WTC11 (cell line): ENCODE measurements around the gene SMG1. TPM values are rescaled to one million over a fixed set of nuclear protein-coding genes. Genes with fewer than 3 reads are reported as not detected.
A peak's percentile ranks its signal among the peaks of the same experiment; 100 is the strongest.

Source experiments
- ATAC-seq: fragments of 200-7000 bp; cut with Tn5 transposase; 2 replicates; pipeline ENCODE4 v1.10.0; 2021; ENCODE audit warnings: mild to moderate bottlenecking, moderate library complexity
- CTCF ChIA-PET: fragments of 300-600 bp; sonication (Branson Sonifier 250); formaldehyde crosslinking; loops from one replicate; lab custom pipeline; 2021; ENCODE audit warnings: antibody characterized with exemption; lab: Charles Lee
- POLR2A ChIA-PET: fragments of 350-600 bp; sonication (Branson Sonifier 250); formaldehyde crosslinking; loops from one replicate; lab custom pipeline; 2021; ENCODE audit warnings: antibody characterized with exemption; lab: Charles Lee
- DNase-seq: peaks from one replicate; pipeline ENCODE4 v3.0.0; 2021; ENCODE audit warnings: low spot score
- H3K27ac Mint-ChIP-seq: 2 replicates; pipeline ENCODE4 v1.8.0; 2021; ENCODE audit warnings: mixed read lengths
- H3K27me3 Mint-ChIP-seq: 2 replicates; pipeline ENCODE4 v1.8.0; 2021; ENCODE audit warnings: low read depth, mild to moderate bottlenecking, moderate library complexity, mixed read lengths
- H3K36me3 Mint-ChIP-seq: 2 replicates; pipeline ENCODE4 v1.8.0; 2021; ENCODE audit warnings: mixed read lengths
- H3K4me1 Mint-ChIP-seq: 2 replicates; pipeline ENCODE4 v1.8.0; 2022; ENCODE audit warnings: mixed read lengths
- H3K4me3 Mint-ChIP-seq: 2 replicates; pipeline ENCODE4 v1.8.0; 2021; ENCODE audit warnings: mild to moderate bottlenecking, moderate library complexity, mixed read lengths
- H3K9me3 Mint-ChIP-seq: 2 replicates; pipeline ENCODE4 v1.8.0; 2021; ENCODE audit warnings: mixed read lengths
- CDX4 ChIP-seq: fragments of 250-450 bp; sonication (Bioruptor Pico); IDR thresholded peaks from 2 replicates; pipeline ENCODE4 v1.9.0; 2021; ENCODE audit warnings: moderate library complexity, mild to moderate bottlenecking, inconsistent platforms, borderline replicate concordance
- CTCF ChIP-seq: fragments of 200-600 bp; IDR thresholded peaks from 2 replicates; pipeline ENCODE4 v1.8.0; 2022; ENCODE audit warnings: antibody characterized with exemption
- ERG ChIP-seq: fragments of 250-450 bp; sonication (Bioruptor Pico); IDR thresholded peaks from 2 replicates; pipeline ENCODE4 v1.8.0; 2021; ENCODE audit warnings: mild to moderate bottlenecking
- GRHL2 ChIP-seq: fragments of 250-450 bp; sonication (Bioruptor Pico); IDR thresholded peaks from 2 replicates; pipeline ENCODE4 v1.8.0; 2022; ENCODE audit warnings: mild to moderate bottlenecking, moderate library complexity; ENCODE audit not compliant: insufficient replicate concordance, severe bottlenecking
- GTF2I ChIP-seq: fragments of 250-450 bp; sonication (Bioruptor Pico); conservative IDR thresholded peaks from 2 replicates; pipeline ENCODE4 v1.4.0; 2021; ENCODE audit warnings: mild to moderate bottlenecking
- HMGXB4 ChIP-seq: sonication (generic); formaldehyde crosslinking; IDR thresholded peaks from 2 replicates; pipeline ENCODE4 v1.8.1; 2023; ENCODE audit warnings: mild to moderate bottlenecking, moderate library complexity, missing genetic modification reagents
- JUN ChIP-seq: sonication (generic); formaldehyde crosslinking; IDR thresholded peaks from 2 replicates; pipeline ENCODE4 v1.8.0; 2023; ENCODE audit warnings: mild to moderate bottlenecking, missing genetic modification reagents
- MXD4 ChIP-seq: fragments of 250-450 bp; sonication (Bioruptor Pico); IDR thresholded peaks from 2 replicates; pipeline ENCODE4 v1.8.0; 2021; ENCODE audit warnings: mild to moderate bottlenecking, moderate library complexity, borderline replicate concordance
- NFATC4 ChIP-seq: fragments of 250-450 bp; sonication (Bioruptor Pico); IDR thresholded peaks from 2 replicates; pipeline ENCODE4 v1.9.0; 2021; ENCODE audit warnings: mild to moderate bottlenecking
- NR2C2 ChIP-seq: sonication (generic); formaldehyde crosslinking; IDR thresholded peaks from 2 replicates; pipeline ENCODE4 v1.8.0; 2022; ENCODE audit warnings: mild to moderate bottlenecking, missing genetic modification reagents
- USF1 ChIP-seq: sonication (generic); formaldehyde crosslinking; IDR thresholded peaks from 2 replicates; pipeline ENCODE4 v1.8.0; 2022; ENCODE audit warnings: mild to moderate bottlenecking, missing genetic modification reagents
- ZNF423 ChIP-seq: fragments of 250-450 bp; sonication (Bioruptor Pico); IDR thresholded peaks from 2 replicates; pipeline ENCODE4 v2.1.2; 2022; ENCODE audit warnings: mild to moderate bottlenecking, moderate library complexity
- ZSCAN18 ChIP-seq: fragments of 250-450 bp; sonication (Bioruptor Pico); IDR thresholded peaks from 2 replicates; pipeline ENCODE4 v2.1.2; 2022; ENCODE audit warnings: mild to moderate bottlenecking, moderate library complexity
- total RNA-seq: library from RNA; stranded (reverse); gene quantifications from 3 replicates; pipeline ENCODE4 v1.2.3, GENCODE V29; 2021
- TF ChIP-seq, protein P1 (sequence below): sonication (generic); formaldehyde crosslinking; IDR thresholded peaks from 2 replicates; pipeline ENCODE4 v1.8.1; 2023; ENCODE audit warnings: mild to moderate bottlenecking, missing genetic modification reagents
- TF ChIP-seq, protein P2 (sequence below): fragments of 250-450 bp; sonication (Bioruptor Pico); IDR thresholded peaks from 2 replicates; pipeline ENCODE4 v1.9.0; 2021; ENCODE audit warnings: mild to moderate bottlenecking
- TF ChIP-seq, protein P3 (sequence below): fragments of 250-450 bp; sonication (Bioruptor Pico); IDR thresholded peaks from 2 replicates; pipeline ENCODE4 v1.9.0; 2021; ENCODE audit warnings: mild to moderate bottlenecking

SMG1 gene
- total RNA-seq, 1 experiment from 2014 or later = 72.2 TPM

DNA sequence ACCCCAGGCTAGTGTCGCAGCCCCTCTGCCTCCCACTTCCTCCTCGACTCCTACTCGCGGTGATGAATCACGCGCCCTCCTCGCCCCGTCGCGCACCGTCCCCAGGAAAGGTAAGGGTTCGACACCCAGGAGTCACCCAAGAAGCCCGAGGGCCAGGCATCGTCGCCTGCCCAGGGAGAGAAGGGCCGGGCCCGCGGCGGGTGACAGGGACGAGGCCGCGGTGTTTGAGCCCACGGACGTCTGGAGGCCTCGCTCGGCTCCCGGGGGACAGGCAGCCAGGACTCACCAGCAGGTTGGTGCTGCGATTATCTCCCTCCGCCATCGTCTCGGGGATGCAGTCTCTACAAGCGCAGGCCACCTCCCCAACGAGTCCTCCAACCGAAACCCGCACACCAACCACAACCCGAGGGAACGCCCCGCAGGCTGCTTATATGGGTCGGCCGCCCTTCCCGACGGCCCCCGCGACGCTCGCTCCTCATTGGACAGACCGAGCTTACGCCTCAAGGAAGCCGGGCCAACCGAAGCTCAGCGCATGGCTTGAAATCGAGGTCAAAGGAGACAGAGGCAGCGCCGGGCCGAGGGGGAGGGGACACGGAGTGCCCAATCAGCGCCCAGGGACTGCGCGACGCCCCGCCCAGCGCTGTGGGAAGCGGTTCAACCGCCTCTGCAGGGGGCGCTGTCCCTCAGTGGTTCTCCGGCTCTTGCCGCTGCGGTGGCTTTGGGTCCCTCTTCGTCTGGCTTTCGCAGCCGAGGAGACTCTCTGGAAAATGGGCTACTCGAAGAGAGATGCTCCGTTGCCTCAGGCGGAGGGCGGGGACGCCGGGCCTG is 124.8 kb downstream of the SMG1 start, which contains the start of gene ARL6IP1 (continued):
- TF ChIP-seq USF1 (CRISPR knock-in tag) = no peak; the same call in 1 of the 2 replicates

DNA sequence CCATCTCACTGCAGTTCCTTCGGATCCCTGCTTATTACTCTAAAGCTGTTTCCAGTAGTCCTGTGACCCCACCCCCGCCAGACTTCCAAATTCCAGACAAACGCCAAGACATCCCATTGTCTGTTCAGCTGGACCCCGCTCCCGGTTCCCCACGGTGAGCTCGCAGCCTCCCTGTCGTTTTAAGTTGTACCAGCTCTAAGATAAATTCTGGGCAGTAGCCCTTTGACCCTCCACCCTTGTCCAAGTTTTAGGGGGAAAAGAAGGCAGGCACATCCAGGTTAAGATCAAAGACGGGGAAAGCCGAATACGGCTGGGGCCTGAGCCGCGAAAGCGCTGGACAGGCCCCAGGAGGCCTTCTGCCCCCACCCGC is 125.4 kb downstream of the SMG1 start:
- ChIA-PET POLR2A (interaction anchor here (0.6 to 5.2 kb wide), 4 partner anchors 11 to 1669 kb away, joined by 3 to 60 read pairs (median 4); partner anchors contain the start of gene RPS15A), CTCF (interaction anchor here (0.6 to 2.3 kb wide), 7 partner anchors 9 to 207 kb away, joined by 3 to 40 read pairs (median 7); partner anchors contain the start of genes RPS15A, SMG1 and TMC7)
- Mint-ChIP-seq H3K27ac (peak overlapping the region; percentile 98), H3K9me3 (no peaks in the 10 kb centered on the region), H3K27me3 (no peaks in the 10 kb centered on the region), H3K4me1 (peaks cover 45% of the 10 kb centered on the region), H3K4me3 (peak overlapping the region; percentile 88), H3K36me3 (peaks cover 26% of the 10 kb centered on the region)
- TF ChIP-seq MXD4 (CRISPR knock-in tag) (no peak), NFATC4 (CRISPR knock-in tag) (no peak), HMGXB4 (CRISPR knock-in tag) (no peak), GTF2I (CRISPR knock-in tag) (no peak), CDX4 (no peak), ZNF423 (CRISPR knock-in tag) (no peak), CTCF (no peak)
- TF ChIP-seq, protein P1, sequence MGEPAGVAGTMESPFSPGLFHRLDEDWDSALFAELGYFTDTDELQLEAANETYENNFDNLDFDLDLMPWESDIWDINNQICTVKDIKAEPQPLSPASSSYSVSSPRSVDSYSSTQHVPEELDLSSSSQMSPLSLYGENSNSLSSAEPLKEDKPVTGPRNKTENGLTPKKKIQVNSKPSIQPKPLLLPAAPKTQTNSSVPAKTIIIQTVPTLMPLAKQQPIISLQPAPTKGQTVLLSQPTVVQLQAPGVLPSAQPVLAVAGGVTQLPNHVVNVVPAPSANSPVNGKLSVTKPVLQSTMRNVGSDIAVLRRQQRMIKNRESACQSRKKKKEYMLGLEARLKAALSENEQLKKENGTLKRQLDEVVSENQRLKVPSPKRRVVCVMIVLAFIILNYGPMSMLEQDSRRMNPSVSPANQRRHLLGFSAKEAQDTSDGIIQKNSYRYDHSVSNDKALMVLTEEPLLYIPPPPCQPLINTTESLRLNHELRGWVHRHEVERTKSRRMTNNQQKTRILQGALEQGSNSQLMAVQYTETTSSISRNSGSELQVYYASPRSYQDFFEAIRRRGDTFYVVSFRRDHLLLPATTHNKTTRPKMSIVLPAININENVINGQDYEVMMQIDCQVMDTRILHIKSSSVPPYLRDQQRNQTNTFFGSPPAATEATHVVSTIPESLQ (CRISPR knock-in tag) = no peak
- TF ChIP-seq, protein P2, sequence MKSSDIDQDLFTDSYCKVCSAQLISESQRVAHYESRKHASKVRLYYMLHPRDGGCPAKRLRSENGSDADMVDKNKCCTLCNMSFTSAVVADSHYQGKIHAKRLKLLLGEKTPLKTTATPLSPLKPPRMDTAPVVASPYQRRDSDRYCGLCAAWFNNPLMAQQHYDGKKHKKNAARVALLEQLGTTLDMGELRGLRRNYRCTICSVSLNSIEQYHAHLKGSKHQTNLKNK = no peak
- DNase-seq (no peak), ATAC-seq (no peak)

- peak overlapping the region; percentile 98 for H3K27ac Mint-ChIP-seq
- no peaks in the 10 kb centered on the region for H3K9me3 Mint-ChIP-seq
- peaks cover 30% of the 10 kb centered on the region for H3K36me3 Mint-ChIP-seq
- ChIA-PET CTCF (interaction anchor here (0.6 to 2.3 kb wide), 2 partner anchors 9 to 206 kb away, joined by 3 to 40 read pairs; partner anchors contain the start of gene RPS15A), POLR2A (interaction anchor here (5.2 kb wide), 1 partner anchor 11 kb away, joined by 60 read pairs; the partner anchor contains the start of gene RPS15A)
- peaks cover 40% of the 10 kb centered on the region for H3K4me1 Mint-ChIP-seq
- DNase-seq (no peak), ATAC-seq (no peak)
- H3K27me3 Mint-ChIP-seq = no peaks in the 10 kb centered on the region
- peak overlapping the region; percentile 88 for H3K4me3 Mint-ChIP-seq
- TF ChIP-seq NR2C2 (CRISPR knock-in tag) = no peak
- TF ChIP-seq JUN (CRISPR knock-in tag) = no peak
- TF ChIP-seq, protein P3, sequence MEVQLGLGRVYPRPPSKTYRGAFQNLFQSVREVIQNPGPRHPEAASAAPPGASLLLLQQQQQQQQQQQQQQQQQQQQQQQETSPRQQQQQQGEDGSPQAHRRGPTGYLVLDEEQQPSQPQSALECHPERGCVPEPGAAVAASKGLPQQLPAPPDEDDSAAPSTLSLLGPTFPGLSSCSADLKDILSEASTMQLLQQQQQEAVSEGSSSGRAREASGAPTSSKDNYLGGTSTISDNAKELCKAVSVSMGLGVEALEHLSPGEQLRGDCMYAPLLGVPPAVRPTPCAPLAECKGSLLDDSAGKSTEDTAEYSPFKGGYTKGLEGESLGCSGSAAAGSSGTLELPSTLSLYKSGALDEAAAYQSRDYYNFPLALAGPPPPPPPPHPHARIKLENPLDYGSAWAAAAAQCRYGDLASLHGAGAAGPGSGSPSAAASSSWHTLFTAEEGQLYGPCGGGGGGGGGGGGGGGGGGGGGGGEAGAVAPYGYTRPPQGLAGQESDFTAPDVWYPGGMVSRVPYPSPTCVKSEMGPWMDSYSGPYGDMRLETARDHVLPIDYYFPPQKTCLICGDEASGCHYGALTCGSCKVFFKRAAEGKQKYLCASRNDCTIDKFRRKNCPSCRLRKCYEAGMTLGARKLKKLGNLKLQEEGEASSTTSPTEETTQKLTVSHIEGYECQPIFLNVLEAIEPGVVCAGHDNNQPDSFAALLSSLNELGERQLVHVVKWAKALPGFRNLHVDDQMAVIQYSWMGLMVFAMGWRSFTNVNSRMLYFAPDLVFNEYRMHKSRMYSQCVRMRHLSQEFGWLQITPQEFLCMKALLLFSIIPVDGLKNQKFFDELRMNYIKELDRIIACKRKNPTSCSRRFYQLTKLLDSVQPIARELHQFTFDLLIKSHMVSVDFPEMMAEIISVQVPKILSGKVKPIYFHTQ (CRISPR knock-in tag) = no peak
- TF ChIP-seq GTF2I (CRISPR knock-in tag) = no peak
- no peak for TF ChIP-seq ERG (CRISPR knock-in tag)
- no peak for TF ChIP-seq ZSCAN18
- TF ChIP-seq GRHL2 (CRISPR knock-in tag) = no peak
Observed at GRCh38 chr16:18800293-18800692, 125.9 kb downstream of the SMG1 start.
